ENCODE results near the gene HCN4. TPM values are rescaled to one million over a fixed set of nuclear protein-coding genes. Genes with fewer than 3 reads are reported as not detected.

Gene HCN4
- not detected in 2 replicates for total RNA-seq

GRCh38 chr15:73368301-73369136 lies at the start of gene HCN4:
HCN4 (minus strand) TSS chr15:73368958; CDS start chr15:73368270, 688 bp downstream.

Other genes starting within 250 kb of the HCN4 start
- not detected in 2 replicates for gene REC114, start 74.2 kb upstream of the HCN4 start, total RNA-seq

All from nasal cavity respiratory epithelium epithelial cell of viscerocranial mucosa (primary cell).